ENCODE results near the gene RND2.
"Not testable (repeated sequence)": the region's sequence is repeated elsewhere in the genome, so short reads cannot be mapped to it uniquely, and the experiment has no call there.

Gene RND2

DNA sequence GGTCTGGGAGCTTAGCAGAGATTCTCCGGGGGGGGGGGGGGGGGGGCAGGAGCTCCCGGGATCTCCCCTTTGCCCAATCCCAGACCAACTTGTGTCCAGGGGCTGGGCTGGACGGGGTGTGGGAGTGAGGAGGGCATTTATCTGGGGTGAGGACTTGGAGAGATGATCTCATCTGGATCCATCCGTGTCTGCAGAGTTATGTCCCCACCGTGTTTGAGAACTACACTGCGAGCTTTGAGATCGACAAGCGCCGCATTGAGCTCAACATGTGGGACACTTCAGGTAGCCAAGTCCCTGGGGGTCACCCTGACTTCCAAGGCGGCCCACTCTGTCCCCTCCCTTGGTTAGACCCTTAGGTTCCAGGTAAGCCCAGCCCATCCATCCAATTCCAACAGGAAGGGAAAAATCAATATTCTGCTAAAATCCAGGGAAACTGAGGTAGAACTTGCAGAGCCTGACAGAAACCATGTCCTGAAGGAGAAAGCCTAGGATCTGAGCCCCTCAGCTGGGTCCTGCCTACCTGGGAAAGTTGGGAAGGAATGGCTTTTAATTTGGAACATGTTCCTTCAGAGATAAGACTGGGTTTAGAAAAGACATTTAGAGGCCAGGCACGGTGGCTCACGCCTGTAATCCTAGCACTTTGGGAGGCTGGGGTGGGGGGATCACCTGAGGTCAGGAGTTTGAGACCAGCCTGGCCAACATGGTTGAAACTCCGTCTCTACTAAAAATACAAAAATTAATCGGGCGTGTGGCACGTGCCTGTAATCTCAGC, 921 bp downstream of the RND2 start:
- in situ Hi-C loops (cut with MboI; ENCODE audit: low sequenced_read_pairs), result no loop called here

DNA sequence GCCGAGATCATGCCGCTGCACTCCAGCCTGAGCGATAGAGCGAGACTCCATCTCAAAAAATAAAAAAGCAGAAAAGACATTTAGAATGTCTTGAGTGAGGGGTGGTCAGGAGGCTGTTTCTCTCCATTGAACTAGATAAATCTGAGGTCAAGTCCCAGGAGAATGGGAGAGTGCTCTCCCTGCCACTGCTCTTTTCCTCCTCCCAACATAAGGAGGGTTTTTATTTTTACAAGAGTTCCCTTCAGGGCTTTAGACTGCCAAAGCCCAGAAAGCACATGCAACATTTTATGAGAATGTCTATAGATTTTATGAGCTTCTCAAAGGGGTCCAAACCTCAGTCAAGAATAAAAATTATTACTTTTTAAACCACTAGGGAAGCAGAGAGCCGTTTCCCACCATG, 1.6 kb downstream of the RND2 start:
- in situ Hi-C loops (cut with MboI; ENCODE audit: low sequenced_read_pairs), result no loop called here

DNA sequence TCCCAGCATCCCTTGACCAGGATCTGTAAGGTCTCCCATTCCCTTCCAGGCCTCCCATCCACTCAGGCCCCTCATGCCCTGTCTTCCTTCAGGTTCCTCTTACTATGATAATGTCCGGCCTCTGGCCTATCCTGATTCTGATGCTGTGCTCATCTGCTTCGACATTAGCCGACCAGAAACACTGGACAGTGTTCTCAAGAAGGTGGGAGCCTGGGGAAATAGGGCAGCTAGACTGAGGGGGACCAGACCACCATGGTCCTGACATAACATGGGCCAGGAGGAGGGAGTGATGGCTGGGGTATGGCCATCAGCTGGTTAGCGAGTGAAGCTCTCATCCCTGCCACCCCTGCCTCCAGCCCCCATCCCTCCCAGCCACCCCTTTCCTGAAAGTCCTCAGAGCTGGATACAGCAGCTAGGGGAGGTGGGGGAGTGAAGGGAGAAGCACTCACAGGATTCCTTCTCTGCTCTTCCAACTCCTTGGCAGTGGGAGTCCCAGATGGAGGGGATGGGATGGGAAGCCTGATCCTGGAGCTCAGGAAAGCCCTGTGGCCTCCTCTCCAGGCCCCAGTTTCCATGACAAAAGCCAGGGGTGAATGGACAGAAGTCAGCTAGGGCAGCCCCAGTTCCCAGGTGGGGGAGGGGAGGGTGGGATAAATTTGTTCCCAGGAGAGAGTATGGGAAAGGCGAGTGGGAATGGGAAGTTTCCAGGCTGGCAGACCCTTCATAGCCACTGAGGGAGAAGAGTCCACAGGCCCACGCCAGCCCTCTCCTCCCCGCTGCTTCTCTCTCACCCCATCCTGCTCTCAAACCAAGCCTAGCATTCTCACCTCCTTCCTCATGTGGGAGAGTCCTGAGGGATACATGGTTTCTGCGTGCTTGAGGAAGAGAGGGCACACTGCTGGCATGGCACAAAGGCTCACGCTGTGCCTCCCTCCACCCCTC, 2.3 kb downstream of the RND2 start:
- in situ Hi-C loops (cut with MboI; ENCODE audit: low sequenced_read_pairs), result no loop called here

DNA sequence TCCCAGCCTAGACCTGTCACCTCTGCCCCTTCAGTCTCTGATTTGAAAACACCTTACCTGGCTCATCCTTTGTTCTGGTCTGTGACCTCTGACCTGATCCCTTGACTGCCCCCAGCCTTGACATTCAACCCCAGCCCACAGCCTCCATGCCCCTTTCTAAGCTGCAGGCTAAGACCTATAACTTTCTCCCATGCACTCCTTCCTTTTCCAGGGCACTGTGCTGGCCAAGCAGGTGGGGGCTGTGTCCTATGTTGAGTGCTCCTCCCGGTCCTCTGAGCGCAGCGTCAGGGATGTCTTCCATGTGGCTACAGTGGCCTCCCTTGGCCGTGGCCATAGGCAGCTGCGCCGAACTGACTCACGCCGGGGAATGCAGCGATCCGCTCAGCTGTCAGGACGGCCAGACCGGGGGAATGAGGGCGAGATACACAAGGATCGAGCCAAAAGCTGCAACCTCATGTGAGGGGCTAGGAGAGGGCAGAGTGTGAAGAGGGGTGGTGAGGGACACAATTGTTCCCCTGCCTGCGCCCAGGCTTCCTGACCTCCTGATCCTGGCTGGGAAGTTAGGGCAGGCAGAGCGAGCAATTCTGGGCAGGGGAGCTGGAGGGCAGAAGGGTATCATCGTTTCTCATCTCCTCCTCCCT, 3.3 kb downstream of the RND2 start:
- in situ Hi-C loops (cut with MboI; ENCODE audit: low sequenced_read_pairs), result no loop called here

DNA sequence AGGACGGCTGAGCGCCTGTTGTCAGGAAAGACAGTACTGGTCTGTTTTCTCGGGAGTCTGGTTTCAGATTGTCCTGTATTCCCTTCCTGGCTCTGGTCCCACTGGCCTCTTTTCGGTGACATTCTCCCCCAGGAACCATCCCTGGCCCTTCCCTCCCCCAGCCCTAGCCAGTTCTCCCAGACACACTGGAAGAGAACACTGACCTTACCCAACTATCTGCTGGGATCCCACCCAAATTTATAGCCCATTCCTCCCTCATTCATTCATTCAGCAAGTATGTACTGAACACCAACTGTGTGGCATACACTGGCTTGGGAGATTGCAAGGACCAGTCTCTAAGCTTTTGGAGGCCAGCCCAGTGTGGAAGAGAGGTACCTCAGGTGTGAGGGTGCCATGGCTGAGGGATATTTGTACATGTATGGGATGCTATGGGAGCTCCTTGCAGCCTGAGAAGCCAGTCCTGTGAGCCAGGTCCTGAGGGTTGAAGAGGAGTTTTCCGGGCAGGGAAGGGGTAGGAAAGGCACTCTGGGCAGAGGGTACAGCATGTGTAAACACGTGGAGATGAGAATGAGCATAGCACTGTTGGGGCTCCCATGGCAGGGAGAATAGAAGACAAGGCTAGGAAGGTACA, 5.2 kb downstream of the RND2 start:
- in situ Hi-C loops (cut with MboI; ENCODE audit: low sequenced_read_pairs), result no loop called here

DNA sequence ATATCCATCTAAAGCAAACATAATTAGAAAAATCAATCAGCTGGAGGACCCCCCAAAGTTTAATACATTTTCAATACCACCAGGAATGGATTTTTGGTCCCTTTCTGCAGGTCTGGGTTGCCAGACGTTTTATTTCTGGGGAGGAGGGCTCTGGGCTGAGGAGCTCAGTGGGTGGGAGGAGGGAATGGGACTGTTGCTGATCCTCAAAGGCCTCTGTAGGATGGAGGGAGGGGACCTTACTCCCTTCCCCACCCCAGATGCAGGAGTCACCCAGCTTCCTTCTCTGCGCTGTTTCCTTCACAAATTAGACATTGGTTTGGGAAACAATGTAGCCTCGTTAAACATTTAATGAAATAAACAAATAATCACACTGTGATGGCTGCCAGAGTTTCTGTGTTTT, 6.6 kb downstream of the RND2 start:
- in situ Hi-C loops (cut with MboI; ENCODE audit: low sequenced_read_pairs), result no loop called here

DNA sequence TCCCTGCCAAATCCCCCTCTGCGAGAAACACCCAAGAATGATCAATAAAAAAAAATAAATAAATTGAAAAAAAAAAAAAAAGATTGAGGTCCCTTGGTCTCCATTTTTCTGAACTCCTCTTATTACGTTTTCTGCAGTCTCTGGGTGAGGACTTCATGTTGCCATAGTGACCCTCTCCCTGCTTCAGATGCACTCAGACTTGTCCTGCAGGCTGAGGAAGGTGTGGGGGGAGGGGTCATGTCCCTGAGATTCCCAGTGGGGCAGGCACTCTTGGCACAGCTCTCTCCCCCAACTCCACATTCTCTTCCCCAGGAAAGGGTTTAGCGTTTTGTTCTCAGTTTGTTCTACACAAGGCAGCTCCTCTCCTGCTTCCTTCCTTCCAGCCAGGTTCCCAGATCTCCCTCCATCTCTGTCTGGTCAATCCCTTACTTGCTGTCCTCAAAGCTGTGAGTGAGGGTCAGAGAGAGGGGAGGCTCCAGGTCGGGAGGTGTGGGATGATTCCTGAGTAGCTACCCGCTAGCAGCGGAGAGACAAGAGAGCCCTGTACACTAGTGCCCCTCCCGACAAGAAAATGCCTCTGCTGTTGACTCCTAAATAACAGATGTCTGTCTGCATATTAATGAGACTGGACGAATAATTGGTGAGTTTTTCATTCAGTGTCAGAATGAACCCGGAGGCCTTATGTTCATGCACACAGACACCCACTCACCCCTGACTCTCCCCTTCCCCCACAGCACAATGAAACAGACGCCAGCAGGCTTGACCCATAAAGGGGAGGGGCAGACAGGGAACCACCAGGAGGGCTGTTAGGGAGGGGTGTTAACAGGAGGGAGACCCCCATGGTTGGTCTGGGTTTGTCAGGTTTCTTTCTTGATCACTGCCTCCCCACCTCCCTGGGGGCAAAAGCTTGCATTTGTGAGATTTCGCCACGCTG, 9.2 kb downstream of the RND2 start:
- in situ Hi-C loops (cut with MboI; ENCODE audit: low sequenced_read_pairs), result no loop called here

DNA sequence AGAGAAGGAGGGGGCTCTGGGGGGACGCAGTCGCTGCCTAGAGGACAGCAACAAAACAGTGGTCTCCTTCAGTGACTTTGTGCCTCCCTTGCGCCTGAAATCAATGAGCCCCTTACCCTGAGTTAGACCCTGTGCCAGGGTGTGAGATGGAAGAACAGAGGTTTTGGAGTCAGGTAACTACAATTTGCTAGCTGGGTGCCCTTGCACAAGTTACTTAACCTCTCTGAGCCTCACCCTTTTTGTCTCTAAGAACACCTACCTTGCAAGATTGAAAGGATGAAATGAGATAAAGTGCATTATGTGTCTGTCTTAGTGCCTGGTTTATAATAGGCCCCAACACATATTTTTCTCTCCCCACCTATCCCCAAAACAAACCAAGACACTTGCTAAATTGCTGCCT, 9.9 kb downstream of the RND2 start:
- in situ Hi-C loops (cut with MboI; ENCODE audit: low sequenced_read_pairs), result no loop called here

DNA sequence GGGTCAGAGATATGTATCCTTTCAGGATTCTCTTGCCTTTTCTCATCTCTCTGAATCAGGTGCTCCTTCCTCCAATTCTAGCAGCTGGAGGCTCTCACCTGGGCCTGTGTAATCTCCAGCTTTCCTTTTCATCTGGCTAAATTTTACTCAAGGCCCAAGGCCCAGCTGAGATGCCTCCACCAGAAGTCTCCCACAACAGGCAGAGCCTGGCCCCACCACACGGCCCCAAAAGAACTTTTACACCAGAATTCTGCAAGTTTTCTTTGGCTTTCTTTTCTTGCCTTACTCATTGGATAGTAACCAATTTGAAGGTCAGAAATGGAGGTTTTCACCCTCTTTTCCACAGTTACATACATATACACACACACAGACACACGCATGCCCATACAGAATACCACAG, 14.6 kb downstream of the RND2 start:
- in situ Hi-C loops (cut with MboI; ENCODE audit: low sequenced_read_pairs), result no loop called here

DNA sequence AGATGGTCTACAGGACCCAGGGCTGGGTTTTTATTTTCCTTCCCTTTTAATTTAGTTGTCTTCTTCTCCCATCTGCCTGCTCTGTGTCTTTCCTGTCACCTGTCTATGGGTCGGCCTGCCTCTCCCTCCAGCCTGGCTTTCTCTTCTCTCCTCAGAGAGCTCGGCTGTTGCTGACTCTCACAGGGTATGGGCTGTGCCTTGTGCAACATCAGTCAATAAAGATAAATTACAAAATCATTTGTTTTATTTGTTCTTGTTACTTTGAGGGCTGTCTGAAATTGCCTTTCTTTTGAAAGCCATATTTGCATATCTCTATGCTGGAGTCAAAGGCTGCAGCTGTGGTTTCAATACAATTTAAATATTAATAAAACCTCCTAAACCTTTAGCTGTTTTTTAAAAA, 15.6 kb downstream of the RND2 start:
- in situ Hi-C loops (cut with MboI; ENCODE audit: low sequenced_read_pairs), result no loop called here

DNA sequence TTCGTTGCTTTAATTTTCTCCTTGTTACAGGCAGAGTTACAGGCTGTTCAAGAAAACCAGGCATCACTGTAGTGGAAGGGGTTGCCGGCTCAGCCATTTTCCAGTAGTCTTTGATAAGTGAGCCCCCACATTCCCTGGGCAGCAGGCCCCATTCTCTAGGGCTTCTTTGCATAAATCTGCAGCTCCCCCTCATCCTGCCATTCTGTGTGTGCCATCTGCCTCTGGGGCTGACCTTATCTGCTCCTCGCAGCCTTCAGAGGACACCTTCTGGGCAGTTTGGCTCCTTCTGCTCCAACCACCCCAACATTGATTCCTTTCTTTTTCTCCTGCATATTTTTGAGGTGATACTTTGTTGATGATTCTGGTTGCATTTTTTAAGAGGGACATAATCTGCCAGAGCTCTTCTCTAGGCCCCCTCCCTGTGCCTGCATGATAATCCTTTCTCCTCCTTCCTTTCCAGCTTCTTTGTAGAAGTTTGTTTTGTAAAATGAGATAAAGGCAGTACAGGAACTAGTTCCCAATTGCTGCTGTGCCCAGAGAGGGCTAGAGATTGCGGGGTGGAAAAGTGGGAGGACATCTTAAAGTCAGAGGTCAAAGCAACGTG, 17.1 kb downstream of the RND2 start:
- in situ Hi-C loops (cut with MboI; ENCODE audit: low sequenced_read_pairs), result no loop called here

DNA sequence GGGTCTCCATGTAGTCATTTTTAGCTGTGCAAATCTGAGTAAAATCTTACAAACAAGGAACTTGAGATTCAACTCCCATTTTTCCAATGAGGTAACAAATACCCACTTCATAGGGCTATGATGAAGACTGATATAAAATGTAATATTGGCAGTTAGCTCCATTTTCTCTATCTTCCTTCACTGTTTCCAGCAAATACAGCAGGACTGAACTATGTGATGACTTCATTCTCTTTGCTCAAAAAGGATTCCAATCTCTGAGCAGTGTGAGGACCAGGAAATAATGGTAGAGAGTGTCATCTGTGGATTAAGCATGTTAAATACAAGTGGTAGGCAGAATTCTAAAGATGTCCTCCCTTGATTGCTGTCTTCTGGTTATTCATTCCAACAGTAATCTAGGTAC, 18.3 kb downstream of the RND2 start:
- in situ Hi-C loops (cut with MboI; ENCODE audit: low sequenced_read_pairs), result no loop called here

DNA sequence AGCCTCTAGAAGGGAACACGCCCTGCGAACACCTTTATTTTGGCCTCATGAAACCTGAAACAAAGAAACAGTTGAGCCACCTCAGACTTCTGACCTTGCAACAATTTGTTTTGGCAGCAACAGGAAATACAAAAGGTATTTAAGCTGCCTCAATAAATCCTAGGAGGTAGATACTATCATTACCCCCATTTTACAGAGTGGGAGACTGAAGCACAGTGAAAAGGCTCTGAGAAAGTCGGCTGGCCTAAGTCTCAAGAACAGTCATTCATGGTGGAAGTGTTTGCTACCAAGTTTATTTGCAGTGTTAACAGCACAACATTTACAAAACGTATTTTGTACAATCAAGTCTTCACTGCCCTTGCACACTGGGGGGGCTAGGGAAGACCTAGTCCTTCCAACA, 19.0 kb downstream of the RND2 start:
- in situ Hi-C loops (cut with MboI; ENCODE audit: low sequenced_read_pairs), result no loop called here

DNA sequence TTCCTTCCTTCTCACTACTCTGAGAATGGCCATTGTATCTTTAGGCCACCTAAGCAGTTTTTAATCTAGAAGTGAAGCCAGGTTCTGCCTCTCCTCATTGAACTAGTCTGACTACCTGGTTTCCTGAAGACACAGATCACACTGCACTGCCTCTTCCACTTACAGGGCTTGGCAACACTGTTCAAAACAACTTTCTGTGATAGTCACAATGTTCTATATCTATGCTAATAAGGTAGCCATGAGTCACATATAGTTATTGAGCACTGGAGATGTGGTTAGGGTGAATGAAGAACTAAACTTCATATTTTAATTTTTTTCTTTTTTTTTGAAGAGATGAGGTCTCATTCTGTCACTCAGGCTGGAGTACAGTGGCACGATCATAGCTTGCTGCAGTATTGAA, 26.9 kb downstream of the RND2 start:
- in situ Hi-C loops (cut with MboI; ENCODE audit: low sequenced_read_pairs), result no loop called here

DNA sequence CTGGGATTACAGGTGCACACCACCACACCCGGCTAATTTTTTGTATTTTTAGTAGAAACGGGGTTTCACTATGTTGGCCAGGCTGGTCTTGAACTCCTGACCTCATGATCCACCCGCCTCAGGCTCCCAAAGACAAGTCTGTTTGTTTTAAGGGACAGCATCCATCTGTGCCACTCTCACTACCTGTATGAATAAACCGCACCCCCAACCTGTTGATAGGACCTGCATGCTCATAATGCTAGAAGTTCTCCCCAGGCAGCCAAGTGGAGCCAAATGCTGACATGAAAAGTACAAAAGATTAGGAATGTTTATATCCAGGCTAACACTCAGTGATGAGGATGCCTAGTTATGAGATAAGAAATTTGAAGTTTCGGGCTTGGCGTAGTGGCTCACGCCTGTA, 28.0 kb downstream of the RND2 start:
- in situ Hi-C loops (cut with MboI; ENCODE audit: low sequenced_read_pairs), result not testable (repeated sequence)

DNA sequence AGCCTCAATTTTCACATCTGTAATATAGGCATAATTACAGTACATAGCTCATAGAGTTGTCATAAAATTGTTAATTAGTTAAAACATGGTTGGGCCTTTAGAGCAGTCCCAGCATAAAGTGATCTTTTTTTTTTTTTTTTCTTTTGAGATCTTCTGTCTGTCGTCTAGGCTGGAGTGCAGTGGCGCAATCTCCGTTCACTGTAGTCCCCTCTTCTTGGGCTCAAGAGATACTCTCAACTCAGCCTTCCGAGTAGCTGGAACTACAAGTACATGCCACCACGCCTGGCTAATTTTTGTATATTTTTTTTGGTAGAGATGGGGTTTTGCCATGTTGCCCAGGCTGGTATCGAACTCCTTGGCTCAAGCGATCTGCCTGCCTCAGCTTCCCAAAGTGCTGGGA, 31.0 kb downstream of the RND2 start:
- in situ Hi-C loops (cut with MboI; ENCODE audit: low sequenced_read_pairs), result no loop called here

DNA sequence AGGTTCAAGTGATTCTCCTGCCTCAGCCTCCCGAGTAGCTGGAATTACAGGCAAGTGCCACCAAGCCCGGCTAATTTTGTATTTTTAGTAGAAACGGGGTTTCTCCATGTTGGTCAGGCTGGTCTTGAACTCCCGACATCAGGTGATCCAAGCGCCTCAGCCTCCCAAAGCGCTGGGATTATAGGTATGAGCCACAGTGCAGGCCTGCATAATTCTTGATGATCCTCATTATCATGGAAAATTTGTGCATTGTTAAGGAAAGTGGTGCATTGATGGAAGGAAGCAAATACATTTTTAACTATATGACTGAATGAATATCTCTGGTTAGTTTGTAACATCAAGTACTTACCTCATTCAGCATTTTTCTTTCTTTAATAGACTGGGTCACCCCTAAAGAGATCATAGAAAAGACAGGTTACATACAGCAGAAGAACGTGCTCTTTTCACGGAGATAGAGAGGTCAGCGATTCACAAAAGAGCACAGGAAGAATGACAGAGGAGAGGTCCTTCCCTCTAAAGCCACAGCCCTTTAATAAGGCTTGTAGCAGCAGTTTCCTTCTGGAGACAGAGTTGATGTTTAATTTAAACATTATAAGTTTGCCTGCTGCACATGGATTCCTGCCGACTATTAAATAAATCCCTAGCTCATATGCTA, 38.1 kb downstream of the RND2 start:
- in situ Hi-C loops (cut with MboI; ENCODE audit: low sequenced_read_pairs), result no loop called here

DNA sequence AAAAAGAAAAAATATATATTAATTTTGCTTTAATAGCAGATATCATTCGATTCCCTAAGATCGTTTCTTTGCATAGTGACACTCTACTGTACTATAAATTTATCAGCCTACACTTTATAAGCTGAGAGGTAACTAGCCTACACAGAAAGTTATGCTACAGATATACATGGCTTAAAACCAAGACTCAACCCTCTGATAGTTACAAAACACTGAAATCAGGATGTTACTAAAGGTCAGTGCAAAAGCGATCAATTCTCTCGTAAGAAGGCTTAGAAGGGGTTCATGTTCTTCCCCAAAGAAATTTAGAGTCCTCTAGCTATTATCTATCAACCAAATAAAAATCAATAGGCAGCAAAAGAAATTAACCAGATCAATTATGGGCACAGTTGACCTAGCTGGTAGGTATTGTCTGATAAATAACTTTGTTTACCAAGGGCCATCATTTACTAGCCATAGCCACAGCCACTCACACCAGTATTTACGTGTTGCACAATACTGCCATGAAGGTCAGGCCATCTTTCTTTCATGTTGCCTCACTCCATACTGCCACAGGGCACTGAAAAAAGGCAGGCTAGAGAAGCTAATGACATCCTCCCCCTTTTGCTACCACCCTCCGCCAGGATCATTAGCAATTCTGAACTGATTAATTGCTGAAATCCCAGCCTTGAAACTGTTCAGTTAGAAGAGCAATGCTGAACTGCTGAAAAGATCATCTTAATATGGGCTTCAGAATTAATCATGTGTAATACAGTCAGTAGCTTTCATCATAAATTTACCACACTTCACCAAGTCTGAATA, 43.7 kb downstream of the RND2 start:
- in situ Hi-C loops (cut with MboI; ENCODE audit: low sequenced_read_pairs), result no loop called here
